GM12878 (cell line): ENCODE data around the gene WHRN. TPM values are rescaled to one million over a fixed set of nuclear protein-coding genes. Genes with fewer than 3 reads are reported as not detected.

Experiments used
- ATAC-seq: fragments of 200-7000 bp; cut with Tn5 transposase; 3 replicates; pipeline ENCODE4 v1.9.1; 2020; ENCODE audit warnings: mild to moderate bottlenecking, moderate library complexity
- BruUV-seq: library from RNA; stranded (reverse); fragments of 400-500 nt; replicated peaks from 2 replicates; lab custom pipeline; 2021; lab: Mats Ljungman, UMichigan
- CTCF ChIA-PET: fragments of 300-600 bp; sonication (Branson Sonifier 250); formaldehyde crosslinking; extraction: SDS; loops from one replicate; lab custom pipeline; 2021; ENCODE audit warnings: inconsistent platforms; lab: Yijun Ruan, JAX
- POLR2A ChIA-PET: fragments of 350-600 bp; formaldehyde crosslinking; extraction: SDS; loops from one replicate; lab custom pipeline; 2021; ENCODE audit warnings: inconsistent platforms; lab: Charles Lee
- RAD21 ChIA-PET: fragments of 300-600 bp; sonication (Branson Sonifier 250); formaldehyde crosslinking; loops from one replicate; lab custom pipeline; 2023; ENCODE audit warnings: antibody characterized with exemption; ENCODE audit not compliant: unreplicated experiment; lab: Charles Lee
- SMC1A ChIA-PET: fragments of 300-600 bp; sonication (Branson Sonifier 250); formaldehyde crosslinking; loops from one replicate; lab custom pipeline; 2023; ENCODE audit not compliant: unreplicated experiment, uncharacterized antibody; lab: Charles Lee
- DNase-seq: peaks from one replicate; pipeline ENCODE4 v3.0.0-alpha.2; 2011; ENCODE audit warnings: low read depth, low spot score
- FAIRE-seq: peaks from 3 replicates; lab custom pipeline; 2011; peaks lifted over from hg19 to GRCh38; lab: Jason Lieb, UNC
- H2AFZ ChIP-seq: 2 replicates; pipeline ENCODE4 v1.6.0; 2011; ENCODE audit warnings: low read depth, low read length, control low read depth; ENCODE audit not compliant: control insufficient read depth
- H3K27ac ChIP-seq: 2 replicates; pipeline ENCODE4 v1.5.1; 2011; ENCODE audit warnings: control low read depth; ENCODE audit not compliant: control insufficient read depth, insufficient read depth
- H3K27me3 ChIP-seq, 2 experiments: replicated peaks in 1 of 2; 2 replicates each; pipeline versions ENCODE4 v1.6.0 to v1.6.1; 2011; ENCODE audit warnings: low read length in 1 of 2; ENCODE audit not compliant: control insufficient read depth in 2 of 2, insufficient read depth in 2 of 2
- H3K36me3 ChIP-seq, 2 experiments: 2 replicates each; pipeline ENCODE4 v1.5.1; 2011; ENCODE audit warnings: low read length in 1 of 2; ENCODE audit not compliant: control insufficient read depth in 2 of 2, insufficient read depth in 2 of 2
- H3K4me1 ChIP-seq: 2 replicates; pipeline ENCODE4 v1.6.1; 2011; ENCODE audit warnings: mild to moderate bottlenecking, low read length, moderate library complexity, mixed read lengths; ENCODE audit not compliant: control insufficient read depth, insufficient read depth
- H3K4me2 ChIP-seq: 2 replicates; pipeline ENCODE4 v1.6.0; 2011; ENCODE audit warnings: control low read depth; ENCODE audit not compliant: control insufficient read depth, insufficient read depth
- H3K4me3 ChIP-seq: fragments of 200-600 bp; sonication (generic); 2 replicates; pipeline ENCODE4 v1.5.1; 2016
- H3K79me2 ChIP-seq: 2 replicates; pipeline ENCODE4 v1.6.0; 2011; ENCODE audit warnings: low read length; ENCODE audit not compliant: control insufficient read depth, insufficient read depth
- H3K9ac ChIP-seq: 2 replicates; pipeline ENCODE4 v1.8.0; 2011; ENCODE audit warnings: low read length, control low read depth, mixed read lengths; ENCODE audit not compliant: control insufficient read depth, insufficient read depth
- H3K9me3 ChIP-seq: replicated peaks from 3 replicates; pipeline ENCODE4 v1.5.1; 2011; ENCODE audit warnings: mild to moderate bottlenecking, low read length; ENCODE audit not compliant: control insufficient read depth, insufficient read depth
- H4K20me1 ChIP-seq: 2 replicates; pipeline ENCODE4 v1.6.0; 2011; ENCODE audit not compliant: control insufficient read depth, insufficient read depth
- ESRRA ChIP-seq: IDR thresholded peaks from 2 replicates; pipeline ENCODE4 v1.6.1; 2012; ENCODE audit warnings: mild to moderate bottlenecking, low read length, improper control_type of control experiment
- KAT2A ChIP-seq: conservative IDR thresholded peaks from 2 replicates; pipeline ENCODE4 v1.6.1; 2011; ENCODE audit warnings: low read depth, low read length; ENCODE audit not compliant: control insufficient read depth
- NRF1 ChIP-seq: conservative IDR thresholded peaks from 2 replicates; pipeline ENCODE4 v1.6.1; 2011; ENCODE audit warnings: mild to moderate bottlenecking, low read depth, low read length, improper control_type of control experiment
- POLR2AphosphoS5 ChIP-seq: IDR thresholded peaks from 2 replicates; pipeline ENCODE4 v1.6.1; 2011; ENCODE audit warnings: mild to moderate bottlenecking, low read length, inconsistent platforms
- SMAD1 ChIP-seq: fragments of 450-650 bp; IDR thresholded peaks from 2 replicates; pipeline ENCODE4 v1.6.1; 2018; ENCODE audit warnings: mild to moderate bottlenecking, low read depth; ENCODE audit not compliant: partially characterized antibody
- TBL1XR1 ChIP-seq: IDR thresholded peaks from 2 replicates; pipeline ENCODE4 v1.6.1; 2012; ENCODE audit warnings: low read depth, low read length, improper control_type of control experiment
- YBX1 ChIP-seq: fragments of 450-650 bp; IDR thresholded peaks from 2 replicates; pipeline ENCODE4 v1.6.1; 2016; ENCODE audit warnings: antibody characterized with exemption
- WGBS: methylation state at CpG from one replicate; pipeline ENCODE4 v1.1.6; 2016; ENCODE audit warnings: low lambda C conversion rate; ENCODE audit not compliant: insufficient replicate concordance, insufficient coverage; ENCODE audit errors: missing lambda C conversion rate; 5-methylcytosine and 5-hydroxymethylcytosine counted together
- in situ Hi-C: fragments of 300-500 bp; cut with MboI; formaldehyde crosslinking; loops from 9 replicates; pipeline ENCODE4 v1.14.3; 2018; ENCODE audit warnings: mixed read lengths
- intact Hi-C: fragments of 100-400 bp; cut with micrococcal nuclease; formaldehyde crosslinking; loops from one replicate; pipeline ENCODE4 v1.14.2; 2022; ENCODE audit not compliant: unreplicated experiment
- polyA plus RNA-seq, 11 experiments: library from polyadenylated mRNA; depleted of rRNA in 4 of 11; unstranded in 6 of 11; stranded (reverse) in 5 of 11; fragments of >200 nt; fragmentation: Nextera tagmentation in 4 of 11; fragmentation: Illumina TruSeq in 1 of 11; extraction: Ambion mirVana in 4 of 11; extraction: Trizol in 1 of 11; gene quantifications; 1 replicate in 1 of 11; 2 replicates in 10 of 11; pipeline versions ENCODE4 v1.2.1 to v1.2.3, GENCODE V29; 2011 to 2016; ENCODE audit warnings: inconsistent platforms in 2 of 11, missing spikeins in 2 of 11, low read depth in 1 of 11
- total RNA-seq, 4 experiments: library from RNA; depleted of rRNA in 3 of 4; stranded (reverse); fragments of >200 nt in 3 of 4; fragmentation: Illumina TruSeq in 1 of 4; extraction: Trizol in 1 of 4; gene quantifications; 2 replicates each; pipeline versions ENCODE4 v1.2.1 to v1.2.3, GENCODE V29; 2013 to 2021

The WHRN gene
- total and polyA plus RNA-seq, 10 of the 15 experiments (the other 5 are each of a cell fraction or from before 2014, with no cell fraction given): 0.04 to 18.2 (median 0.68) TPM; not detected in 1

DNA sequence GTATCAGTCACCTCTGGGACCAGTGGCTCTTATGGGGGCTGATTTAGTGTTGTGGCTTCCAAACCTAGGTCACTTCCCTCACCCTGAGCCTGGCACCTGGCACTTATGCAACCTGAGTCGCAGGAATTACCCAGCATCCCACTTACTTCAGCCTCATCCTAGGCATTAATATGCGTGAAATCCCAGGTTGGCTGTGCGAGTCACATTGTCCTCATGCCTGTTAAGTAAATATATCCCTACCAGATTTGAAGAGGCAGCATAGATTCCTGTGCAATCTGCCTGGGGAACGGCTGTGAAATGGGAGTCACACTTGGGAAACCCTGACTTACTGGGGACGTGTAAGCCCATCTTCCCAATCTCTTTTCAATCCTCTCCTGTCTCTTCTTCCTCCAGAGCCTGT is 74.8 kb downstream of the WHRN start:
- WGBS: 14% methylated on average over 5 of the region's 5 CpGs
- ChIA-PET CTCF (interaction anchor here (2.2 to 8.1 kb wide), 3 partner anchors 78 to 223 kb away, joined by 11 to 104 read pairs (median 98); partner anchors contain the start of gene WHRN), SMC1A (interaction anchor here (1.1 to 10.1 kb wide), 5 partner anchors 9 to 223 kb away, joined by 3 to 139 read pairs (median 3); partner anchors contain the start of gene WHRN), RAD21 (no interaction called here), POLR2A (no interaction called here)
- intact Hi-C loops: no loop called here
- no peaks in the 10 kb centered on the region for H3K27me3 ChIP-seq
- no peak overlapping the region for H3K27ac ChIP-seq
- no peaks in the 10 kb centered on the region for H3K4me1 ChIP-seq
- no peaks in the 10 kb centered on the region for H3K9me3 ChIP-seq
- no peaks in the 10 kb centered on the region; a peak in 1 of 4 replicates for H3K36me3 ChIP-seq
- no peak for FAIRE-seq
- H3K4me2 ChIP-seq: no peak overlapping the region
- ATAC-seq: no peak
- DNase-seq: no peak
- TF ChIP-seq POLR2AphosphoS5: no peak
- TF ChIP-seq ESRRA: no peak
- no peak for TF ChIP-seq KAT2A
- TF ChIP-seq TBL1XR1: no peak
- H4K20me1 ChIP-seq: no peaks in the 10 kb centered on the region
- no peak overlapping the region for H3K4me3 ChIP-seq
- no TSS peak for BruUV-seq
- H3K9ac ChIP-seq: no peak overlapping the region
- no peak overlapping the region for H2AFZ ChIP-seq
- no peaks in the 10 kb centered on the region for H3K79me2 ChIP-seq
- in situ Hi-C loops: no loop called here

DNA sequence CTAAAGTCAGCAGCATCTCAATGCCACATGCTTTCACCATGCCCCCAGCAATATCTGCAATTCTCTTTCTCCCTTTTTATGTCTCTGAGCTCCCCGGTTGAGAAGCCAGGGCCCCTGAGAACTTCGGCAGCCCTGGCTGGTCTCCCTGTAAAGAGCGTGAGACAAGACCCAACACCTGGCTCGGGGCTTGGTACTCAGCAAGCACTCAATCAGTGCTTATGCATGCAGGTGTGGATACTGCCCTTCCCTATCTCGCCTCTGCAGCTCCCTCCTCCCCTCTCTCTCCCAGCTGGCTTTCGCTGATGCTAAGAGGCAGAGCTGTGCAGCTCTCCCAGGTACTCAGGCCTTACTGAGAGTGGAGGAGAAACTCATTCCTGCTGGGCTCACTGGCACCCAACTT is 75.8 kb downstream of the WHRN start:
- Histone ChIP-seq H3K4me1 (no peaks in the 10 kb centered on the region), H3K27ac (no peak overlapping the region), H4K20me1 (no peaks in the 10 kb centered on the region), H3K4me2 (no peak overlapping the region), H3K9me3 (no peaks in the 10 kb centered on the region), H3K79me2 (no peaks in the 10 kb centered on the region), H2AFZ (no peak overlapping the region), H3K36me3 (no peaks in the 10 kb centered on the region; a peak in 1 of 4 replicates), H3K4me3 (no peak overlapping the region), H3K9ac (no peak overlapping the region), H3K27me3 (no peaks in the 10 kb centered on the region)
- ATAC-seq (no peak), DNase-seq (no peak), FAIRE-seq (no peak)
- RAD21 ChIA-PET: interaction anchor here (0.6 to 0.7 kb wide), 2 partner anchors 78 to 231 kb away, joined by 3 read pairs; no protein-coding TSS in a partner anchor
- CTCF ChIA-PET: interaction anchor here (0.6 to 2.2 kb wide), 4 partner anchors 12 to 224 kb away, joined by 3 to 11 read pairs (median 4); no protein-coding TSS in a partner anchor
- 46% methylated on average over 6 of the region's 6 CpGs for WGBS
- SMC1A ChIA-PET: interaction anchor here (1.0 to 1.9 kb wide), 6 partner anchors 10 to 224 kb away, joined by 3 to 7 read pairs (median 3); no protein-coding TSS in a partner anchor
- TF ChIP-seq SMAD1: no peak
- no peak for TF ChIP-seq NRF1
- TF ChIP-seq YBX1: no peak
- no TSS peak for BruUV-seq
- POLR2A ChIA-PET: interaction anchor here (0.7 to 0.9 kb wide), 2 partner anchors 9 to 21 kb away, joined by 3 read pairs; no protein-coding TSS in a partner anchor
- intact Hi-C loops: no loop called here
- in situ Hi-C loops: no loop called here
